Endothelial cell of umbilical vein (primary cell): ENCODE results near the gene FOXP1.

Source experiments
- EZH2 ChIP-seq: IDR thresholded peaks from 2 replicates; pipeline ENCODE4 v1.6.1; 2012; ENCODE audit warnings: borderline replicate concordance, low read depth, mild to moderate bottlenecking, moderate library complexity, low read length, inconsistent platforms; ENCODE audit not compliant: severe bottlenecking
- FOS ChIP-seq: IDR thresholded peaks from 2 replicates; pipeline ENCODE4 v1.6.1; 2011; ENCODE audit warnings: mild to moderate bottlenecking, low read length, moderate library complexity, borderline replicate concordance; ENCODE audit not compliant: insufficient read depth

- TF ChIP-seq EZH2: no peak
- no peak for TF ChIP-seq FOS
These were observed 595.4 kb downstream of the FOXP1 start for GRCh38 chr3:70988111-70988510.
